HG03432 (cell line): ENCODE results near the gene RIN3.
"Not testable (repeated sequence)": the region's sequence is repeated elsewhere in the genome, so short reads cannot be mapped to it uniquely, and the experiment has no call there.

Experiments used
- ATAC-seq: cut with Tn5 transposase; IDR thresholded peaks from one replicate; pipeline ENCODE4 v1.9.1; 2021; ENCODE audit warnings: mild to moderate bottlenecking, moderate library complexity; ENCODE audit not compliant: unreplicated experiment

Gene RIN3

GRCh38 chr14:92527721-92528120 is 14.1 kb downstream of the RIN3 start:
- no peak for ATAC-seq

GRCh38 chr14:92528486-92529100 is 15.0 kb downstream of the RIN3 start:
- no peak for ATAC-seq

- no peak for ATAC-seq
Measured at GRCh38 chr14:92529903-92530302, 16.3 kb downstream of the RIN3 start.

DNA sequence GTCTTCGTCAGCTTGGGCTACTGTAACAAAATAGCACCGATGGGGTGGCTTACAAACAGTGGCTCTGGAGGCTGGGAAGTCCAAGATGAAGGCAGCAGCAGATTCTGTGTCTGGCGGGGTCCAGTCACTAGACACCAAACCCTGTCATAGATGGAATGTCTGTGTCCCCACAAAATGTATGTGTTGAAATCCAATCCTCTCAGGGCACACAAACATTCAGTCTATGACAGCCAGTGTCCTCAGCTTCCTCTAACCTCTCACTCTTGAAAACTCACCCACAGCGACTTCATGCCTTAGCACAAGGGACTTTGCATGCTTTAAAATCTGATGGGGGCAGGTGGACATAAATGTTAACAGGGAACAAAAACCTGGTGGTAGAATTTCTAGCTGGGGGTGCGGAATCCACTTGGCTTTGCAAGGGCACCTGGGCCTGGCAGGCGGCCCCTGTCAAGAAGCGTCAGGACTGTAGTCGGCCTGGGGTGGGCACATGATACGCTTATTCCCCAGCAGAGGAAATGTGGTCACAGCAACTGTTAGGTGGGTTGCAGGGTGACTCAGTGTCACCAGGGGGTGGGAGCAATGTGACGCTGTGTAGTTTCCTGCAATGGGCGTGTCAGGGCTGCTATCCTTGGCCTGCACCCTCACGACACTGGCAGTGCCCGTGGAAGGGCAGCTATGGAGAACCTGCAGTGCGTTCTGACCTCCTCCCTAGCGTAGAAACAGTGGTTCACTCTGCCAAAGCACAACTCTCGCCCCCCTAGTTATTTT is 17.7 kb downstream of the RIN3 start:
- ATAC-seq, result peak; percentile 51

DNA sequence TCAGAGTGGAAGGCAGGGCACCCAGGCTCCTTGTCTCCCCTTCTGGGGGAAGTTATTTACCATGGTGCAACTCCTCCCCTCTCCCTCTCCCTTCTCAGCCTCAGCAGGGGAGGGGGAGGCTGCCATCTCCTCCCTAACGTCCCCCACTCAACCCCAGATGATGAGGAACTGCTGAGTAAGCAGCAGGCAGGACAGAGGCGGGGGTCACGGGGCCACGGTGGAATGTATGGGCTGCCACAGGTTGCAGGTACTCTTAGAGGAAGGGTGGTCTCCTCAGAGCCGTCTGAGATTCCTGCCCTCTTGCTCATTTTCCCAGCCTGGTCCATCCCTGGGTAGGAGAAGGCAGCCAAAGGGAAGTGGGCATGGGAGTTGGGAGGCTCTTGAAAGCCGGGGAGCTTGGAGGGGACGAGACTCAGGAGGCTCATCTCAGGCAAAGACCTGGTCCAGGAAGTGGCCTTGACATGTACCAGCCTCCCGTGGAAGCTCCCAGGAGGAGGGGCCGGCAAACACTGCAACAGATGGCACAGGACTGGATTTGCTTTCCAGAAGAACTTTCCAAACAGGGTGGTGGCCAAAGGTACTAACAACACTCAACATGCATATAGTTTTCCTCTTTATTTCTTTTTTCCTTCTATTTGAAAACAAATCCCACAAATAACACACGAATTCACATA is 19.0 kb downstream of the RIN3 start:
- ATAC-seq, result no peak

DNA sequence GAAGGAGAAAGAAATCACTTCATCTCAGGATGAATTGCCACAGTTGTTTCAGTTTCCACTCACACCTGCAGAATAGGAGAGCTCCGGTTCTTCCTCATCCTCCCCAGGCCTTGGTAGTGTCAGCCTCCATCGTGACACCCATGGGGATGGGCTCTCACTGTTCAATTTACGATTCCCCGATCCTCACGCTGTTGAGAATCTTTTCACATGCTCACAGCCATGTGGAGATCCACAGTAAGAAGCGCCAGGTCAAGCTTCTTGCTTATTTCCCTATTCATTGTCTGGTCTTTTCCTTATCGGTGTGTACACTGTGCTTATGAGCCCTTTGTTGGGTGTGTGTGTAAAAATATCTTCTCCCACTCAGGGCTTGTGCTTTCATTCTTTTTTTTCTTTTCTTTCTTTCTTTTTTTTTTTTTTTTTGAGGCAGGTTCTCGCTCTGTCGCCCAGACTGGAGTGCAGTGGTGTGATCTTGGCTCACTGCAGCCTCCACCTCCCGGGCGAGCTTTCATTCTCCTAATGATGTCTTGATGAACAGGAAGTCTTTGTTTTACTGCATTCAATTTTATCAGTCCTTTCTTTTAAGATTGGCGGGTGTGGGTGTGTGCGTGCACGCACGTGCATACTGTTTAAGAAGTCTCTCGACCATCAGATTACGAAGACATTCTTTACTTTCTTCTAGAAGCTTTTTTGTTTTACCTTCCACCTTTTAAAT is 21.5 kb downstream of the RIN3 start:
- ATAC-seq, result no peak

DNA sequence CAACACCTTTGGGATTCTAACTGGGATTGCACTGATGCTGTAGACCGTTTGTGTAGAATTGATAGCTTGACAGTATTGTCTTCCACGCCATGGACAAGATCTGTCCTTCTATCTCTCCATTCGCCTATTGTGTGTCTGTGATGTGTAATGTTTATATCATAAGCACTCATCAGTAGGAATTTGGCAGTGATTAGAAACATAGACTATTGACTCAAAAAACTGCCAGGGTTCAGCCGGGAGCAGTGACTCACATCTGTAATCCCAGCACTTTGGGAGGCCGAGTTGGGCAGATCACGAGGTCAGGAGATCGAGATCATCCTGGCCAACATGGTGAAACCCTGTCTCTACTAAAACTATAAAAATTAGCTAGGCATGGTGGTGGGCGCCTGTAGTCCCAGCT is 22.6 kb downstream of the RIN3 start:
- not testable (repeated sequence) for ATAC-seq

DNA sequence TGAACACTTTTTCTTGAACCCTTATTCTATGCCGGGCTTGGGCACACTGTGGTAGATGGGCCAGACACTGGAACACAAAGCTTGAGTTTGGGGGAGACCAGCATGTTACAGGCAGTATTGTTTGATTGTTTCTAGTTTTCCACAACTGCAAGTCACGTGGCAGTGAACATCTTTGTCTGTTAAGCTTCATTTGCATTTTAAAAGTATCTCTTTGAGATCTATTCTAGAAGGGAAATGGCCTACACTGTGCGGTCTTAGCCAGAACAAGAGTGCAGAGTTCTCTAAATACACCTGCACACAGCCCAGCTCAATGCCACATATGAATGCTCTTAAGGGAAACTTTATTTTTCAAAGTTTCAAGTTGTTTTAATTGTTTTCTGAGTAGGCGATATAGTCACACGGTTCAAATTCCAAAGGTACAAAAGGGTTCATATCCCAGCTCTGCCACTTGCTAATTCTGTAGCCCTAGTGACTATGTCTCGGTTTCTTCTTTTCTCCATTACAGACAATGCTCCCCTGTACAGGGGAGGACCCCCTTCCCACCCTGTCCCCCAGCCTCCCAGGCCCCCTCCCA is 24.9 kb downstream of the RIN3 start:
- peak; percentile 70 for ATAC-seq

DNA sequence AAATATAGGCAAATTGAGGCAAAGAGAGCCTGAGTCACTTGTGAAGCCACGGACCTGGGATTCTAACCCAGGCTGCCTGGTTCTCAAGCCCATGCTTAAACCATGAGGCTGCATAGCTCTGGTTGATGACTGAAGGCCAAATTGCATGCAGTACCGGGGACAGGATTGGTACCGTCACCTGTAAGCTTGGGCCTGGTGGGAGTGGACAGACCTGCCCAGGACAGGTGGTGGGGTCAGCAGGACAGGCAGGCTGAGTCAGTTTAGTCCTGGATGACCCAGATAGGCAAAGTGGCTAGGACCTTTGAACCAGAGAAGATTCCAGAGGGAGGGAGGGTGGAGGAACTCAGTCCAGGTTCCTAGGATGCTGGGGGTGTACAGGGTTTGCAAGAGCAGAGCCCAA is 25.8 kb downstream of the RIN3 start:
- ATAC-seq, result no peak

DNA sequence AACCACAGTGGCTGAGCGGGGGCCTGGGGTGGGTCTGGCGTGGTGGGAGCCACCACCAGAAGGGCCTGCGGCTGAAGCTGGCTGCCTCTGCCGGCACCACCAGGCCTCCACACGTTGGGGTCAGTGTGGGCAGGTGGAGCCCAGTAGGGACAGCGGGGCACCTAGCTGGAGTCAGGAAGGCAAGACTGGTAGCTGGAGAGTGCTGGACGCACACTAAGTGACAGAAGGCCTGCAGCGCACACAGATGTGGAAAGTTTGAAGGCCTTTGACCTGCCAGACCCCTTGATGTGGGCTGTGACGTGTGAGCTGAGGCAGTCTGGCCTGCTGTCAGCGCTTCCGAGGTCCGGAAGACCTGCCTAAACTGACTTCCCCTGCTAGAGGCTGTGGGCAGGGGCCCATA is 26.3 kb downstream of the RIN3 start:
- ATAC-seq, result no peak

- ATAC-seq, result peak; percentile 34
Measured at GRCh38 chr14:92540472-92541048, 27.0 kb downstream of the RIN3 start.

DNA sequence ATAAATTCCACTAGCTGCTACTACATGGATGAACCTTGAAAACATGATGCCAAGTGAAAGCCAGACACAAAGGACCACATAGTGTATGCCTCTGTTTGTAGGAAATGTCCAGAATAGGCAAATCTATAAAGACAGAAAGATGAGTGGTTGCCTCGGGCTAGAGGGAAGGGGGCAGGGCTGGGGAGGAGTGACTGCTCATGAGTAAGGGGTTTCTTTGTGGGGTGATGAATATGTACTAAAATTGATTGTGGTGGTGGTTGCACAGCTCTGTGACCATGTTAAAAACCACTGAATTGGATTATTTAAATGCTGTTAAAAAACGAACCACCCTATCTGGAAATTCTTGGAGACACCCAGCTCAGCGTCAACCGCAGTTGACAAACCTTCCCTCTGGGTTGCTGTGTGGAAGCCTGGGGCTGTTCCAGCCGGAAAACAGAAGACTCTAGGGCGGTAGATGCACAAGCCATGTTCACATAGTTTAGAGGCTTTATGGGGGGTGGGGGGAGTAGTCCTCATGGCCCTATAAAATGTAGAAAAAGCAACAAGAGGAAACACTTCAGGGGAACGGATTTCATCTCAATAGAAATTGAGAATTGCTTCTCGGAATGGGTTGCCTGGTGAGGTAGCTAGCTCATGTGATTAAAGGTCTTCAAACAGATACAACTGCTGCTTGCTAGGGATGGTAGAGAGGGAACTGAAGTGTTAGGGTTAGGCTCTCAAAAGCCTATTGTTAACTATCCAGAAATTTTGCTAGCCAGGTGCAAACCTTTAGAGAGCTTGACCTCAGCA is 29.4 kb downstream of the RIN3 start:
- no peak for ATAC-seq

GRCh38 chr14:92544051-92544720 is 30.6 kb downstream of the RIN3 start:
- ATAC-seq, result no peak

DNA sequence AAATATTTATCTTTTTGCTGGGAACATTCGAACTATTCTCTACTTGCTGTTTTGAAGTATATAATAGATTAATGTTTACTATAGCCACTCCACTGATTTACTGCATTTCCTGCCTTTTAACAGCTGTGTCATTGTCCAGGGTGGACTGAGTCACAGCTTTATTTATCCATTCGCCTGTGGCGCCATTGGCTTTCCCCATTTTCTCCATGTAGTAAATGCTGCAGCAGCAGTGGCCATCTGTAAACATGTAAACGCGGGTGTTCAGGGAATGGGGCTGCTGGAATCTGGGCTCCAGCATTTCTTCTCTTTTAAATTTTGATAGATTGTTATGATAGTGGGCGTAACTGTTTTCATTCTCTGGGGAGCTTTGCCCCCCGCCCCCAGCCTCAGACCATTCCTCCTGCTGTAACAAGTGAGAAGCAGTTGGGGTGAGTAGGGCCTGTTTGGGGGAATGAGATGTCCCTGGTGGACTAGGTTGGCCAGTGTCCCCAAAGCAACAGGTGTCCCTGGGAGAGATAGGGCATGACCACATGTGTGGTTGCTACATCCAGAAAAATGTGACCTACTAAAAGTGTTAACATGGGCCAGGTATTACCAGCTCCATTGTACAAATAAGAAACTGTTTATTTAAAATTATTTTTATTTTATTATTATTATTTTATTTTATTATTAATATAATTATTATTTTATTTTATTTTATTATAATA is 32.9 kb downstream of the RIN3 start:
- ATAC-seq, result no peak

DNA sequence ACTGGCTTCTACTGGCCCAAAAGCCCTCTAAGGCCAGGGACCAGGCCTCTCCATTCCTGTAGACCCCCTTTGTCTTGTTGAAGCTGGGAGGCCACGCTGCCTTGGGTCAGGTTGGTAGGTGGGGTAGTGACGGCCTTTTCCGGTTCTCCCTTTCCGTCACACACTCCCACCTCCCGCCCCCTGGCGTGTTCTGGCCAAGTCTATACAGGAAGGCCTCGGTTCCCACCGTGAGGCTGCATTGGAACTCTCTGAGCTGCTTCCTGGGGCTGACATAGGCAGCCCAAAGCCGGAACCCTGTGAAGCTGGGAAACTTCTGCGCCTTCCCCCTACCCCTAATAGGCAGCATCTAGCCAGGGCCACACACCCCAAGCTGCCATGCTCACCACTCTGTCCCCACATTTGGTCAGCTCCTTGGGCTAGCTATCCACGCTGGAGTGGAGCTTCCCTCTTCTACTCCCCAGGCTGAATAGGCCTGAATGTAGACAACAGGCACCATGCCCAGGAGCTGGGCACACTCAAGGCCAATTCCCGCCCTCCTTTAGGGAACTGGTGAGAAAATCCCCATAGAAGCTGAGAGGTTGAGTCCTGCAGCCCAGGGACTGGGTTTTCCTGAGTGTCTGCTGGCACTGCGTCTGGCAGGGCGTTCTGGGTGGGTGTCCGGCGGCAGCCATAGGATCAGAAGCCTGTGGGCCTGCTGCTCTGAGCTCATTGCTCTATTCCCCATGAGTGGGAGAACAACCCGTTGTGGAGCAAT is 35.7 kb downstream of the RIN3 start:
- no peak for ATAC-seq

DNA sequence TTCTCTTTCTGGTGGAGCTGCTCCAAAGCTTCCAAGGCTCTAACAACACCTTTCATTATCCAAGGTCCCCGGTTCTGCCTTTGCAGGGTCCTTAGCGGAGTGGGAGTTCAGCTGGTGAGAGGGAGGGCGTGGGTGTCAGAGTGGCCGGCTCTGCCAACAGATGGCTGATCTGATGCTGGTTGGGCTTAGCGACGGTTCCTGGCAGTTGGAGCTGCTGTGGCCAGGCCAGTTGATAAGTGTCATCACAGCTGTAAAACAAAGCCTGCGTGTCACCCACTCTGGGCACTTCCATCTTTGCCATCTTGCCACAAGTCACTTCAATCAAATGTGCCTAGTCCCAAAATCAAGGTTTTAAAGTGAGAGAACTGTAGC is 36.3 kb downstream of the RIN3 start:
- no peak for ATAC-seq

DNA sequence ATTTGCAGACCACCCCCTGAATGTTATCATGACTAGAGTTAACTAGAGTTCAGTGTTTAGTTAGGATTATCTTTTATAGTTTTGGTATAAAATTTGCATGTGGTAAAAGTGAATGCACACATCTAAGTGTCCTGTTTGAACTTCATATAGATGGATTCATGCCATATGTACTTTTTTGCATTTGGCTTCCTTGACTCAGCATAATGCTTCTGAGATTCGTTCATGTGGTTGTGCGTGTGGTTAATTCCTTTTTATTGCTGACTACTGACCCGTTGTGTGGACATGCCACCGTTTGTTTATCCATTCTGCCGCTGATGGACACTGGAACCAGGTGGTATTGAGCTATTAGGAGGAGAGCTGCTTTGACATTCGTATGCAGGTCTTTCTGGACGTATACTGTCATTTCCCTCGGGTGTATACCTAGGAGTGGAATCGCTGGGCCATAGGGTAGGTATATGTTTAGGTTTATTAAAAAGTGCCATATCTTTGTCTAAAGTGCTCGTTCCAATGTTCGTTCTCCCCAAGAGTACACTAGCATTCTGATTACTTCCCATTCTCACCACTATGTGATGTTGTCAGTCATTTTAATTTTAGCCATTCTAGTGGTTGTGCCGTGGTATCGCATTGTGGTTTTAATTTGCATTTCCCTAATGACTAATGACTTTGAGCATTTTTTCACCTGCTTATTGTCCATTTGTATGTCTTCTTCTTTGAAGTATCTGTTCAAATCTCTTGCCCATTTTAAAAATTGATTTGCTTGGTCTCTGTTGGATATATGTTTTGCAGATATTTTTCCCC is 37.7 kb downstream of the RIN3 start:
- peak; percentile 79 for ATAC-seq
